HG03097 (cell line): Measurements from ENCODE around the gene PPP1R9B.

Experiments
- ATAC-seq: cut with Tn5 transposase; IDR thresholded peaks from one replicate; pipeline ENCODE4 v1.9.1; 2021; ENCODE audit not compliant: unreplicated experiment, low FRiP score

The PPP1R9B gene

GRCh38 chr17:50096092-50096491 lies 54.4 kb downstream of the PPP1R9B start:
- no peak for ATAC-seq

DNA sequence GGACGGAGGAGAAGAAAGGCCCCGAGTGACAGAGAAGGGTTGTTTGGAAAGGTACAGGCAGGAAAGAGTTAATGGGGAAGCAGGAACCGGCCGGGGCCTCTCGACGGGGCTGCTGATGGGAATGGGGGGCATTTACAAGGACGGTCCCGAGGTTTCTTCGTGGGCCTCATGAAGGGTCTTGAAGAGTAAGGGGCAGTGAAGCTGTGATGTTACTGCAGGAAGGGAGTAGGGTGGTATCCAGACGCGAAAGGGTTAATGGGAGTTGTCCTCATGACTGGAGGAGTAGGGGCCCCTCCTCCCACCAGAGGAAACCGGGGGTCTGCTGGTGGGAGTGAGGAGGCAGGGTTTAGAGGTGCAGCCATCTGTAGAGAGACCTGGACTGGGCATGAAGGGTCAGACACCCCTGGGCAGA lies 54.8 kb downstream of the PPP1R9B start:
- ATAC-seq: no peak

DNA sequence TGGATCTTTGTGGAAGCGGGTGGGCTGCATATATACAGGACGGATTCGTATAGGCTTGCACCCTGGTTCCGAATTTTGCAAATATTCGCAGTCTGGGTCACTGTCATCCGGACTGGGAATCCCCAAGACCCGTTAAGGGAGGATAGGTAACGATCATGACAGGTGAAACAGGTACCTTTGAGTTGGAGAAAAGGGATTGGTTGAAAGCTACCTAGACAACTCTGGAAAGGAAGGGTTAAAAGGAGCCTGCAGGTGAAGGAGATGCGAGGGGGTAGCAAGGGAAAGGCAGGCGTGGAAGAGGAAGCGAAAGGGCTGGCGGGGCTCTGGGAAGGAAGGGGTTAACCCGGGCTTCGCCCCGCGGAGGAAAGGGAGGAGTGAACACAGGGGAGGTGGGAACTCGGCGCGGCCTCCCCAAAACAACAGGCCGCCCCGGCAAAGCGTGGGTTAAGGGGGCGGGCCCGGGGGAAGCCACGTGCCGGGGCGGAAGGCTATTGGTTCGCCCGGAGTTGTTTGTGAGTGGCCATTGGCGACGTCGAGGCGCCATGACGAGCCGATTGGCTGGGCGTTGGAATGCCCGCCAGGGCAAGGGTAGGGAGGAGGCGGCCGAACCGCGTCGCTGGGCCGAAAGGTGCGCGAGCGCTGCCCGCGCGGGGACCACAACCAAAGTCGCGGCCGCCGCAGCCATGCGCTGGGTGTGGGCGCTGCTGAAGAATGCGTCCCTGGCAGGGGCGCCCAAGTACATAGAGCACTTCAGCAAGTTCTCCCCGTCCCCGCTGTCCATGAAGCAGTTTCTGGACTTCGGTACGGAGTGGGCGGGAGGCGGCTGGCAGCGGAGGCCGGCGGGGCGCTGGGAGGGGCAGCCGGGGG lies 55.5 kb downstream of the PPP1R9B start, which contains the start of gene PDK2:
Gene PDK2, plus strand, starts transcription at position 599 of the 867 bp plus-strand sequence. Its CDS starts 85 bp downstream, at position 684.
- ATAC-seq: peak; percentile 83

DNA sequence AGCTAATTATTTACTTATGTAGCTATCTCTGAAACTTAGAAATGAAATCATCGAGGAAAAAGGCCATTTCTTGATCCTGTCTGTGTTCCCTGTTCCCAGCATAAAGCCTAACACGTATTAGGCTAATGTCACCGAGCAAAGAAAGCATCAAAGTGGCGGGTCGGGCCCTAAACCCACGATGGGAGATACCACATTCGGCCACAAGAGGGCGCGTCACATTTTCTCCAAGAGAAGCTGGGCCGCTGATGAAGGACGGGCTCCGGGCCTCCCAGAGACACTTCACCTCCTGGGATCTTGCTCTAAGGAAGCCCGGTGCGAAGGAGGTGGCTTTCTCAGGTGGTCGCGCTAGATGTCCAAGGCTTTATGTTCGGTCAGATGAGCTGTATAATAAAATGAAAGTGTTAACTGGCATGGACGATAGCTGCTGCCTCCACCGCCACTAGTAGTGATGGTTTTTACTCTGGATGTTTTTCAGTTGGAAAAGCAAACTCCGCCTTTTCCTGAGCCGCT lies 56.2 kb downstream of the PPP1R9B start:
- peak; percentile 38 for ATAC-seq

DNA sequence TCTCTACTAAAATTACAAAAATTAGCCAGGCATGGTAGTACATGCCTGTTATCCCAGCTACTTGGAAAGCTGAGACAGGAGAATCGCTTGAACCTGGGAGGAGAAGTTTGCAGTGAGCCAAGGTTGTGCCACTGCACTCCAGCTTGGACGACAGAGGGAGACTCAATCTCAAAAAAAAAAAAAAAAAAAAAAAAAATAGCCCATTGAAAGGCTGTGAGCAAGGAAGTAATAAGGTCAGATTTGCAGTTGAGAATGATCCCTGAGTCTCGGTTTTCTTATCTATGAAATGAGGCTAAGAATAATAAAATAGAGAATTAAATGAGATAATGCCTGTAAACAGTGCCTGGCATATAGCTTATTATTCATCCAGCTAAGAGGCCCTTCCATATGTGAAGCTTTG lies 56.7 kb downstream of the PPP1R9B start:
- ATAC-seq: no peak

- no peak for ATAC-seq
Observed at GRCh38 chr17:50093246-50093645, 57.2 kb downstream of the PPP1R9B start.

DNA sequence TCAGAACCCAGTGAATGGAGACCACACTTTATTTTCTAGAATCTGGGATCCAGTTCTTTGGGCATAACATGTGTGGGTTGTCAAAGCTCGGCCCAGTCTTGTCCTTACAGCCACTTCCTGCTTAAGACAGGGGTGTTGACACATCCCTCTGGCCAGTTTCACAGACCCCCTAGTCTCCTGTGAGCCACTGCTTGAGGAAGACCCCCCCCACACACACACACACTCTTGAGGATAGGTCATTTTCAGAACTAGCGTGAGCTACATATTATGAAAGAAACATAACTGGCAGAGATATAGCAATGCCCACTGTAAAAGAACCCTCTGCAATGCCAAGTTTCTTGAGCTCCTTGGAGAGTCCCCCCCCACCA lies 58.6 kb downstream of the PPP1R9B start:
- ATAC-seq: no peak

DNA sequence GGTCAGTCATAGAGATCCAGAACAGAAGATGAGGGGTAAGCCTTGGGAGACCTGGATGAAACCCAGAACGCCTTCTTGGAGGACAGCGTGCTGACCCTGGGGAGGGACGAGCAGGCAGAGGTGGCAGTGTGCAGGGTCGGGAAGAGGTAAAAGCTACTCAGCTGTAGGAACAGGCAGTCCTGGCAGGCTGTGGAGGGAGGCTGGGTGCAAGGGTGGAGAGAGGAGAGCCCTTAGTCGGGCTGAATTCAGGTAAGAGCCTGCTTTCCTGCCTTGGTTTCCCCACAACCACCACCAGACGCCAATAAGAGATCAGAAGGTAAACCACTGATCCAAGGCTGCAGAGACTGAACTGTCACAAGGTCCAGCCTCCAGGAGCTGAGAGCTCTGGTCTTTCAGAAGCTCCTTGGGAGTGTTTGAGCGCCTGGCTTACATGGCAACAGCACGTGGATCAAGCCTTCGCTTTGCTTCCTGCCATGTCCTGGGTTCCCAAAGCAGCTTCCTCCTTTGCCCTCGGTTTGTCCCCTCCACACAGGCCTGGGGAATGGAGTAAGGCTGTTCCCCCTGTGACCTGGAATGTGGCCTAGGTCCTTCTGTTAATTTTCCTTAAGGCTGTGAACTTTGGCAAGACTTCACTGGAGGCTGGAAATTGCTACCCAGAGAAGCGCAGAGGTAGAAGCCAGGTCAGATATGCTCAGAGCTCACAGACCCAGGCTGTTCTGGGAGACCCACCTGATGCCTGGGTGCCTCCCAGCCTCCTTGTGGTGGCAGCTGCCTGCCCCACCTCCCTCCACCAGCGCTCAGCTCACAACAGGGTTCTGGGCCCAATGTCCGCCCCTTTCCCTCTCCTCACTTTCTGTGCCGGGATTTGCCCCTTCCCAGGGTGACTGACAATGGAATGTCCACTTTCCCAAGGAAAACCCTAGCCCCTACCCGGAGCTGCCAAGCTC lies 59.2 kb downstream of the PPP1R9B start:
- no peak for ATAC-seq

DNA sequence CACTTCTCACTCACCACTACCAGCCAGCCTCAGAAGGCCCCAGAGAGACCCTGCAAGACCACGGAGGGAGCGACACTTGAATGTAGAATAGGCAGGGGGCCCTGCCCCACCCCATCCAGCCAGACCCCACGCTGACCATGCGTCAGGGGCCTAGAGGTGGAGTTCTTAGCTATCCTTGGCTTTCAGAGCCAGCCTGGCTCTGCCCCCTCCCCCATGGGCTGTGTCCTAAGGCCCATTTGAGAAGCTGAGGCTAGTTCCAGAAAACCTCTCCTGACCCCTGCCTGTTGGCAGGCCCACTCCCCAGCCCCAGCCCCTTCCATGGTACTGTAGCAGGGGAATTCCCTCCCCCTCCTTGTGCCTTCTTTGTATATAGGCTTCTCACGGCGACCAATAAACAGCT lies 60.4 kb downstream of the PPP1R9B start:
- no peak for ATAC-seq

- no peak for ATAC-seq
Observed at GRCh38 chr17:50088952-50089825, 61.3 kb downstream of the PPP1R9B start.

DNA sequence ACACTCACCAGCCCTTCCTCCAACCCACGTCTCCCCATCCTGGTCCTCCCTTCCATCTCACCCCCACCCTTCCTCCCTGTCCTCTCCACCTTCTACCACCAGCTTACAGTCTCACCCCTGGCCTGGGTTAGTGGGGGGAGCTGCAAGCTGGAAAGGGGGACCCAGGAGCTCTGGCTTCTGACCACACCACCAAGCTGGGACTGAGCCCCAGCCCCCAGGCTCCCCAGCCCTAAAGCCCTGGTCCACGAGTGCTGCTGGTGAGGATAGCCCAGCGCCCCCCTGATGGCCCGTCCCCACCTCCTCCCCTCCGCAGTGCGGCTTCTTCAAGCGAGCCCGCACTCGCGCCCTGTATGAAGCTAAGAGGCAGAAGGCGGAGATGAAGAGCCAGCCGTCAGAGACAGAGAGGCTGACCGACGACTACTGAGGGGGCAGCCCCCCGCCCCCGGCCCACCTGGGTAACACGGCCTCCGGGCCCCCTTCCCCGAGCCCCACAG lies 62.5 kb downstream of the PPP1R9B start:
- no peak for ATAC-seq

DNA sequence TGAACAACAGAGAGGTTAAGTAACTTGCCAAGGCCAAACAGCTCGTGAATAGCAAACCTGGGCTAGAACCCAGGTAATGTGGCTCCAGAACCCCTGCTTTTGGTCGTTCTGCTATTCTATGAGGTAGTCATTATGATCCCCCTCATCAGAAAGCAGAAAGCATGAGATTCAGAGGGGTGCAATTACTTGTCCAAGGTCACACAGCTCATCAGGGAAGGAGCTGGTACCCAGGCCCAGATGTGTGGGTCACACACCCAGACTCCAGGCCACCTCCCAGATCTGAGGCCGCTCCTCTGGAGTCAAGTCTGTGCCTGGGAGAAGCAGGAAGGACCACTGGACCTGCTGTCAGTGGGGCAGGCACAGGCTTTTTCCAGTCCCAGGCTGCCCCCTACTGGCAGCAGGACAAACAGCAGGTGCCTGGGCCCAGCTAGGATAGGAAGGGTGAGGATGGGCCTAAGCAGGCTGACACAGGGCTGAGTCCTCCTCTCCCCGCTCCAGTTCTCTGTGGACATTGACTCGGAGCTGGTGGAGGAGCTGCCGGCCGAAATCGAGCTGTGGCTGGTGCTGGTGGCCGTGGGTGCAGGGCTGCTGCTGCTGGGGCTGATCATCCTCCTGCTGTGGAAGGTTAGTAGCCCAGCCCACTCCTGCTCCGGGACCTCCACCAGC lies 63.1 kb downstream of the PPP1R9B start:
- no peak for ATAC-seq
